ENCODE measurements around the gene OR6C65.
"Not testable (repeated sequence)": the region's sequence is repeated elsewhere in the genome, so short reads cannot be mapped to it uniquely, and the experiment has no call there.

OR6C65 gene
- 0 reads per million in 4 donors for total RNA-seq

GRCh38 chr12:55400229-55400628 lies at the start of gene OR6C65:
Gene OR6C65 (plus strand): TSS chr12:55400529. CDS start chr12:55400529, 0 bp downstream.
- DNase-seq, result no peak

DNA sequence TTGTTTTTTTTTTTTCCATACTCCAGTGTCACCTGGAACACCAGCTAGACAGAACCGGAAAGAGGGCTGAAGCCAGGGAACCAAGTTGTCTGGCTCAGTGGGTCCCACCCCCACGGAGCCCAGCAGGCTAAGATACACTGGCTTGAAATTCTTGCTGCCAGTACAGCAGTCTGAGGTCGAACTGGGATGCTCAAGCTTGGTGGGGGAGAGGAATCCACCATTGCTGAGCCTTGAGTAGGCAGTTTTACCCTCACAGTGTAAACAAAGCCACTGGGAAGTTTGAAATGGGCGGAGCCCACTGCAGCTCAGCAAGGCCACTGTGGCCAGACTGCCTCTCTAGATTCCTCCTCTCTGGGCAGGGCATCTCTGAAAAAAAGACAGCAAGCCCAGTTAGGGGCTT lies 45.0 kb upstream of the OR6C65 start:
- DNase-seq, result not testable (repeated sequence)

GRCh38 chr12:55362675-55363074 lies 37.7 kb upstream of the OR6C65 start, which contains the start of gene OR6C75:
Gene OR6C75 (plus strand): TSS chr12:55362975. CDS start chr12:55365111, 2,136 bp downstream.
- no peak for DNase-seq

- no peak for DNase-seq
These were observed 35.2 kb upstream of the OR6C65 start for GRCh38 chr12:55365086-55365485.

DNA sequence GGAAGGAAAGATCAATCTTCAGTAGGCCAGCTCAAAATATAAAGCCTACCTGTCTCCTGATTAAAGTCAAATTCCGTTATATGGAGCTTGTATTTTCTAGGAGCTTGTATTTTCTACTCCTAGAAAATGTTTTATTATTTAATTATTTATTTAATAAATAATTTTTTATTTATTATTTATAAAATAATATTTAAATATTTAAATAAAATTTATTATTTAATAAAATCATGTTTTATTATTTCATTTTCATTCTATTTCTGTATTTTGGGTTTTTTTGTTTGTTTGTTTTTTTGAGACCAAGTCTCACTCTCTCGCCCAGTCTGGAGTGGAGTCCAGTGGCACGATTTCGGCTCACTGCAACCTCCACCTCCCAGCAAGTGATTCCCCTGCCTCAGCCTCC lies 27.8 kb upstream of the OR6C65 start:
- no peak for DNase-seq

DNA sequence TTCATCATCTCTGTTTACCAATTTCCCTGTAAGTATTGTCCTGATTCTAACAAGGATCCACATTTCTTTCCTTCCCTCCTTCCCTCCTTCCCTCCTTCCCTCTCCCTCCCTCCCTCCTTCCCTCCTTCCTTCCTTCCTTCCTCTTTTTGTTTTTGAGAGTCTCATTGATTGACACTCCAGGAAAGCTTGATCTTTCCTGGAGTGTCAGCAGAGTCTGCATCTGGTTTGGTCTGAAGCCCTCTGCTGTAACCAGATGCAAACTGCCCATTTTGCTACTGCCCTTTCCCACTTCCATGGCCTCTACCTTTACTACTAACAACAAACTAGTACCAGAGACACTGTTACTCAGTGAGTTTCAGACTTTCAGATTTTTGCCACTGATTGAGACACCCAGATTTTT lies 14.4 kb upstream of the OR6C65 start:
- DNase-seq, result no peak

- DNase-seq, result no peak
These were observed 8.1 kb upstream of the OR6C65 start for GRCh38 chr12:55392032-55392795.

GRCh38 chr12:55396326-55396725 lies 4.0 kb upstream of the OR6C65 start:
- no peak for DNase-seq

DNA sequence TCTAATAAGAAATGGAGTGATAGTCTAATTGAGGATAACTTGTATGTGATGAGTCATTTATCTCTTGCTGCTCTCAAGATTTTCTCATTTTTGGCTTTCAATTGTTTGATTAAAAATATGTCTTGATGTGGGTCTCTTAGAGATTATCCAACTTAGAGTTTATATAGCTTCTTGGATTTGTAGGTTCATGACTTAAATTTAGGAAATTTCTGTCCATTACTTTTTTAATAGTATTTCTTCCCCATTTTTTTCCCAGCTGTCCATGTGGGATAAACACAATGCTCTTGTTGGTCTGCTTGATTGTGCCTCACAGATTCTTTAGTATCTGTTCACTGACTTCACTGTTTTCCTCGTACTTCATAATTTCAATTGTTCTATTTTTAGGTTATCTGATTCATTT lies 7.5 kb downstream of the OR6C65 start:
- no peak for DNase-seq

GRCh38 chr12:55409133-55409532 lies 8.8 kb downstream of the OR6C65 start:
- not testable (repeated sequence) for DNase-seq

GRCh38 chr12:55412138-55412537 lies 11.8 kb downstream of the OR6C65 start:
- DNase-seq, result not testable (repeated sequence)

DNA sequence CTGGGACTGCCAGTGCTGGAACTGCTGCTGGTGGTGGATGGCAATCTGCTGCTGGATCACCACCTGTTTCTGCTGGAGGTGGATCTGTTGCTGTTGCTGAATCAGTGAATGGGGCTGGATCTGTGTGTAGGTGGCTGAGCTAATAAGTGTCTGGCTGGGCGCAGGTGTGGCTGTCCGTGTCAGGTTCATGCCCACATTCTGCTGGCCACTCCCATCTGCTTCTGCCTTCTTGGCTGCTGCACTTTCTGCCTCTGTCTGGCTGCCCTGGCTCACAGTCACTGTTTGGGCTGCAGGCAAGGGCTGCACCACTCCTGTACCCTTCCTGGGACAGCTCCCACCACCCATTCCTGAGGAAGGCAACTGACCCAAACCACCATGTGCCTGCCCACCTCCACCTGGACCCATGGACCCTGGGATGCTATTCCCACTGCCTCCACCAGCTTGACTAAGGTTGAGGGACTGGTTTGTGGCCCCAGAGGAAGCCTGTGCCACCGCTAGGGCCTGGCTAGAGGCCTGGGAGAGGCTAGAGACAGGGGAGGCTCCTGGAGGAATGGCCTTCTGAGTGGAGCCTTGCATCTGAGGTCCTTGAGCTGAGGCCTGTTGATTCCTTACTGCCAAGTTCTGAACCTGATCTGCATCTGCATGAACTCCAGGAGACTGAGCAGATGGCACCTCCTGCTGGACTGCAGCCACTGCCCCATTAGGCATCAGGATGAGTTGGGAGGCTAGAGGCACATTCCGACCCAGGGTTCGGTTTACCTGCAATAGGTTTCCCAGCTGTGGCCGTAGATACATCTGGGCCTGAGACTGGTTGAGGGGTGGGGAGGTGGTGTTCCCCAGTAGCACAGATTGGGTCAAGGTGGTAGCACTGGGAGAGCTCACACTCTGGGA lies 13.4 kb downstream of the OR6C65 start:
- not testable (repeated sequence) for DNase-seq

DNA sequence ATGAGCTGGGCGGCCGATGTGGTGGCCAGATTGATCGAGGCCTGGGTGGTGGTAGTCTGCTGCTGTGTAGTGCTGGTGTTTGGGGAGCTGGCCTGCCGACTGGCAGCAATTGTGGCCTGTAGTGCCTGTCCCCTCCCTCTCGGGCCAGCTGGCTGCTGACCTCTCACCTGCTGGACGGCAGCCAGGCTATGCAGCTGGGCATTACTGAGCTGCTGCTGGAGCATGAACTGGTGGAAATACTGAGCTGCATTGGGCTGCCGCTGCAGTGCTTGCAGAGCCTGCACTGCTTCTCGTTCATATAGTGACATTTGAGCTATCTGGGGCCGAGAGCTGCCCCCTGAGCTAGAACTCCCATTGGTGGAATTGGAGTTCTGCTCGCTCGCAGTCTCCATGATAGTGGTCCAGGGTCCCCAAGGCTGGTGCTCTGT lies 14.1 kb downstream of the OR6C65 start:
- DNase-seq, result not testable (repeated sequence)

DNA sequence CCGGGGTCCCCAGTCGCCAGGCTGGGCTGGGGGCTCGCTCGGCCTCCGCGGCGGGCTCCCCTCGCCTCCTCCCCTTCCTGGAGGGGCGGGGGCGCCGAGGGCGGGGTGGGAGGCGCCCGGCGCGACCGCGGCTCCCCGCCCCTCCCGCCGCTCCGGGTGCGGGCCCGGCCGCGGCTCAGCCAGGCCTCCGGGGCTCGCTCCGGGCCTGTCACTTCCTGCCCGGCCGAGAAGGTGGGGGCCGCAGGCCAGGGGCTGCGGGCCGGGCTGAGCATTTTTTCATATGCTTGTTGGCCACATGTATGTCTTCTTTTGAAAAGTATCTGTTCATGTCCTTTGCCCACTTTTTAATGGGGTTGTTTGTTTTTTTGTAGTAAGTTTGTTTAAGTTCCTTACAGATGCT lies 14.6 kb downstream of the OR6C65 start:
- DNase-seq, result not testable (repeated sequence)

DNA sequence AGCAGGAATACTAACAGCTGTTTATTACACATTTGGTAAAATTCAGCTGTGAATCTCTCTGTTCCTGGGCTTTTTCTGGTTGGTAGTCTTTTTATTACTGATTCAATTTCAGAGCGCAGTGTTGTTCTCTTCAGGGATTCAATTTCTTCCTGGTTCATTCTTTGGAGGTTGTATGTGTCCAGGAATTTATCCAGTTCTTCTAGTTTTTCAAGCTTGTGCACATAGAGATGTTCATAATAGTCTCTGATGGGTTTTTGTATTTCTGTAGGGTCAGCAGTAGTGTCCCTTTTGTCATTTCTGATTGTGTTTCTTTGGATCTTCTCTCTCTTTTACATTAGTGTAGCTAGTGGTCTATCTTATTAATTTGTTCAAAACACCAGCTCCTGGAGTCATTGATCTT lies 16.6 kb downstream of the OR6C65 start:
- no peak for DNase-seq

DNA sequence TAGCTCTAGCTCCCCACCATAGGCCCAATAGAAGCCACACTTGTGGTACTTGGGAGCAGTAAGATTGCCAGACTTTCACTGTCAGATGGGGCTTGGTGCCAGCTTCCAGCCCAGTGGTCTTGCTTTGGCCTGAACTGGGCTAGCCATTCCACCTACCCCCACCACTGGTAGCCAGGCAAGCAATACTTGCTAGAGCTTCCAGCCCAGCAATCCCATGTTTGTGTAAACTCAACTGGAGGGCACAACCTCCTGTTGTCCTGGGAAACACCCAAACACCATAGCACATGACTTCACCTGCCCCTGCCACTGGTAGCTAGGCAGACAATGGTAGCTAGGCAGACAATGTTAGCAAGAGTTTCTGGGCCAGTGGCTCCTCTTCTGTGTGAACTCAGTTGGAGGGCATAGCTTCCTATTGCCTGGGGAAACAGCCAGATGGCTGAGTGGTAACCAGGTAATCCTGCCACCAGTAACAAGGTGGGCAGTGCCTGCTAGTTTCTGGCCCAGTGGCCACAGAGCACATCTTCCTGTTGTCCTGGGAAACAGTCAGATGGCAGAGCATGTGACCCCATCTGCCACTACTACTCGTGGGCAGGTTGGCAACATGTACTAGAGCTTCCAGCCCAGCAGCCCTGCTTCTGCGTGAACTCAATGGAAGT lies 20.1 kb downstream of the OR6C65 start:
- DNase-seq, result no peak

- DNase-seq, result no peak
These were observed 25.6 kb downstream of the OR6C65 start, which contains the start of gene OR6C76 for GRCh38 chr12:55425954-55426353. Gene OR6C76 (plus strand): TSS chr12:55426254. CDS start chr12:55426254, 0 bp downstream.

DNA sequence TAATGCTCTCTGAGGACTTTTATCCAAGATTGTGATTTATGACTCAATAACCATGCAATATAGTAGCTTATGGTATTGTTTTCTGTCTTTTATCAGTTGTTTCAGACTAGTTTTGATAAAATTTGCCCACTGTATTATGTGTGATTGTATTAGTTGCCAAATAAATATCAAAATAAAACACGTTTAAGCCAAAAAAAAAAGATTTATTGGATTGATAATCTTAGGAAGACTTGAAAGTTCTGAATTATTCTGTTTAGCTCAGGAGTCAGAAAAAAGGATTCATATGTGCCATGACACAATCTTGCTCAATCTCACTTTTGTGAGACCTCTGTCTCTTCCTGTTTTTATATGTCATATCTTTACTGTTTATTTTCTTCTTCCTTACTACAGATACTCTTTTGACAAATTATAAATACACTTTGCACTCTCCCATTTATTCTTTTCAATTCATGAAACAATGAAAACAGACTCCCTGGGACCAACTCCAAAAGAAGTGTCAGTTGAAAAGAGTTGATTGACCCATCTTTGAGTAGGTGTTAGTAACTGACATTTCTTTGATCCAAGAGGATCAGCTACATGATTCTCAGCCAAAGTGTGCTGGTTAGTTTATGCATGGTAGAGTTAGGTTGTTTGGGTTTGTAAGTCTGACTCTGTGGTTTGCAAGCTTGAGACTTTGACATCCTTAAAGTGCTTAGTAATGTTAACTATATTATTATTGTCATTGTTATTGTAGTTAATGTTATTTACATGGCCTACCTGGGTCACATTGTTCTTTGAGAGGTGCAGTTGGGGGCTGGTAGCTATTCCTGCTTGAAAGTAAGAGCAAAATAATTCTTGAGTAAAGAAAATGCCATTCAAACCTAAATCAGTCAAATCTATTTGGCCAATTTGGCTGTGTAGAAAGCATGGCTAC lies 28.3 kb downstream of the OR6C65 start:
- no peak for DNase-seq

GRCh38 chr12:55441233-55441632 lies 40.9 kb downstream of the OR6C65 start:
- DNase-seq, result not testable (repeated sequence)

GRCh38 chr12:55443776-55444175 lies 43.4 kb downstream of the OR6C65 start, which contains the start of gene OR6C2:
Gene OR6C2 (plus strand): TSS chr12:55444076. CDS start chr12:55452214, 8,138 bp downstream.
- no peak for DNase-seq

DNA sequence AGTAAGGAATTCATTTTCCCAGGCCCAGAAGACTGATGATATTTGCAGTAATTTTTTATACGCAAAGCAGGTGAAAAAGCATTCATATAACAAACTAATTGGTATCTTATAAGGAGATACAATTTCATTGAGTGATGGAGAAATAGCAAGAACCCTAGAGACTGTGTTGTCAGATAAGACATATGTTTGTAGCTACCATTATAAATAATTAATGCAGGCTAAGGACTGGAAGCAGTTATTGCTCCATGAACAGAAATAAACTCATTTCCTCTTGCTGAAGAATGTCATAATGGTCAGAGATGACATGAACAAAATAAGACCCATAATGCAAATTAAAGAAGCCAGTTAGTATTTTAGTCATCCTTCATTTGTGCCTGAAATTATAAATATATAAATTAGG lies 45.0 kb downstream of the OR6C65 start:
- DNase-seq, result no peak

DNA sequence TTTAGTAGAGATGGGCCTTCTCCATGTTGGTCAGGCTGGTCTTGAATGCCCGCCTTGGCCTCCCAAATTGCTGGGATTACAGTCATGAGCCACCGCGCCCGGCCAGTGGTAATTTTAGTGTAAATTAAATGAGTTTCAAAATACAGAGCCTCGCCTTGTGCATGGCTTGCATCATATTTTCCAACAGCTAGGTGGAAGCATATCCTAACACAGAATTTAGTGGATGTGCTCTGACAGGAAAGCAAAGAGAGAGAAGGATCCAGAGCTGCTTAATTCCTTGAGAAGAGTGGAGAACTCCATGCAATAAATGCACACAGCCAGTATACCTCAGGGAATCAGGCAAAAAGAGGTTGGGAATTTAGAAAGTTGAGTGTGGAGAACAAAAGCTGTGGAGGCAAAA lies 46.0 kb downstream of the OR6C65 start:
- no peak for DNase-seq

Data from T-helper 1 cell (primary cell).